HUES48 (cell line): ENCODE results near the gene MFAP4.

Experiments
- H3K27ac ChIP-seq: one replicate; pipeline ENCODE4 v1.7.0; 2013; ENCODE audit warnings: low read depth, low read length, inconsistent platforms
- H3K27me3 ChIP-seq: 2 replicates; pipeline ENCODE4 v1.6.1; 2013; ENCODE audit warnings: mild to moderate bottlenecking, low read length; ENCODE audit not compliant: control insufficient read depth, insufficient read depth
- H3K36me3 ChIP-seq: 2 replicates; pipeline ENCODE4 v1.6.1; 2013; ENCODE audit warnings: low read length; ENCODE audit not compliant: control insufficient read depth, insufficient read depth
- H3K4me1 ChIP-seq: 2 replicates; pipeline ENCODE4 v1.6.1; 2013; ENCODE audit warnings: mild to moderate bottlenecking, low read length; ENCODE audit not compliant: control insufficient read depth, insufficient read depth
- H3K4me3 ChIP-seq: 2 replicates; pipeline ENCODE4 v1.5.1; 2013; ENCODE audit warnings: mild to moderate bottlenecking, low read depth, low read length
- H3K9ac ChIP-seq: 2 replicates; pipeline ENCODE4 v1.6.1; 2013; ENCODE audit warnings: mild to moderate bottlenecking, low read depth, low read length, moderate library complexity
- H3K9me3 ChIP-seq: 2 replicates; pipeline ENCODE4 v1.6.1; 2013; ENCODE audit warnings: low read length; ENCODE audit not compliant: control insufficient read depth, insufficient read depth

The MFAP4 gene

GRCh38 chr17:19376811-19377210 lies 10.2 kb downstream of the MFAP4 start:
- Histone ChIP-seq H3K36me3 (peaks cover 26% of the 10 kb centered on the region), H3K27me3 (no peaks in the 10 kb centered on the region), H3K27ac (peak overlapping the region; percentile 97), H3K9ac (no peak overlapping the region), H3K4me3 (peak overlapping the region; percentile 78), H3K9me3 (no peaks in the 10 kb centered on the region), H3K4me1 (peaks cover 3% of the 10 kb centered on the region; the same call in 1 of the 2 replicates)

GRCh38 chr17:19375732-19376131 lies 11.3 kb downstream of the MFAP4 start:
- no peak overlapping the region for H3K9ac ChIP-seq
- no peak overlapping the region for H3K4me3 ChIP-seq
- no peaks in the 10 kb centered on the region for H3K27me3 ChIP-seq
- H3K4me1 ChIP-seq = peaks cover 3% of the 10 kb centered on the region; the same call in 1 of the 2 replicates
- H3K9me3 ChIP-seq = no peaks in the 10 kb centered on the region
- H3K27ac ChIP-seq = no peak overlapping the region
- H3K36me3 ChIP-seq = peaks cover 15% of the 10 kb centered on the region

GRCh38 chr17:19374136-19374535 lies 12.9 kb downstream of the MFAP4 start:
- Histone ChIP-seq H3K27ac (no peak overlapping the region), H3K9ac (no peak overlapping the region), H3K4me3 (no peak overlapping the region), H3K36me3 (no peaks in the 10 kb centered on the region), H3K4me1 (peaks cover 3% of the 10 kb centered on the region; the same call in 1 of the 2 replicates), H3K9me3 (no peaks in the 10 kb centered on the region), H3K27me3 (no peaks in the 10 kb centered on the region)

GRCh38 chr17:19372866-19373504 lies 14.0 kb downstream of the MFAP4 start:
- Histone ChIP-seq H3K9me3 (no peaks in the 10 kb centered on the region), H3K27me3 (no peaks in the 10 kb centered on the region), H3K4me1 (peaks cover 3% of the 10 kb centered on the region; the same call in 1 of the 2 replicates), H3K9ac (no peak overlapping the region), H3K27ac (no peak overlapping the region), H3K36me3 (no peaks in the 10 kb centered on the region), H3K4me3 (no peak overlapping the region)

- Histone ChIP-seq H3K9me3 (no peaks in the 10 kb centered on the region), H3K27me3 (no peaks in the 10 kb centered on the region), H3K27ac (no peak overlapping the region), H3K36me3 (no peaks in the 10 kb centered on the region), H3K9ac (no peak overlapping the region), H3K4me3 (no peak overlapping the region), H3K4me1 (peaks cover 3% of the 10 kb centered on the region; the same call in 1 of the 2 replicates)
Observed at GRCh38 chr17:19372439-19372838, 14.6 kb downstream of the MFAP4 start.

- Histone ChIP-seq H3K9ac (no peak overlapping the region), H3K4me3 (no peak overlapping the region), H3K27ac (no peak overlapping the region), H3K27me3 (no peaks in the 10 kb centered on the region), H3K9me3 (no peaks in the 10 kb centered on the region), H3K4me1 (peaks cover 2% of the 10 kb centered on the region; the same call in 1 of the 2 replicates), H3K36me3 (no peaks in the 10 kb centered on the region)
Observed at GRCh38 chr17:19372011-19372370, 15.0 kb downstream of the MFAP4 start.

GRCh38 chr17:19371259-19372010 lies 15.6 kb downstream of the MFAP4 start:
- no peaks in the 10 kb centered on the region for H3K9me3 ChIP-seq
- H3K9ac ChIP-seq = no peak overlapping the region
- H3K4me3 ChIP-seq = no peak overlapping the region
- H3K36me3 ChIP-seq = no peaks in the 10 kb centered on the region
- no peaks in the 10 kb centered on the region for H3K4me1 ChIP-seq
- H3K27ac ChIP-seq = no peak overlapping the region
- H3K27me3 ChIP-seq = no peaks in the 10 kb centered on the region

- Histone ChIP-seq H3K9ac (no peak overlapping the region), H3K27ac (no peak overlapping the region), H3K4me3 (no peak overlapping the region), H3K36me3 (no peaks in the 10 kb centered on the region), H3K4me1 (no peaks in the 10 kb centered on the region), H3K9me3 (no peaks in the 10 kb centered on the region), H3K27me3 (no peaks in the 10 kb centered on the region)
Observed at GRCh38 chr17:19370493-19370960, 16.5 kb downstream of the MFAP4 start.

- no peaks in the 10 kb centered on the region for H3K27me3 ChIP-seq
Observed at GRCh38 chr17:19369846-19370492, 17.0 kb downstream of the MFAP4 start.

GRCh38 chr17:19369107-19369778 lies 17.7 kb downstream of the MFAP4 start:
- Histone ChIP-seq H3K36me3 (no peaks in the 10 kb centered on the region), H3K27me3 (no peaks in the 10 kb centered on the region), H3K9ac (no peak overlapping the region), H3K9me3 (no peaks in the 10 kb centered on the region), H3K4me3 (no peak overlapping the region), H3K4me1 (no peaks in the 10 kb centered on the region), H3K27ac (no peak overlapping the region)

More at GRCh38 chr17:19369846-19370492, 17.0 kb downstream of the MFAP4 start:
- Histone ChIP-seq H3K4me1 (no peaks in the 10 kb centered on the region), H3K4me3 (no peak overlapping the region), H3K9me3 (no peaks in the 10 kb centered on the region), H3K36me3 (no peaks in the 10 kb centered on the region), H3K27ac (no peak overlapping the region), H3K9ac (no peak overlapping the region)
